Measurements from ENCODE around the gene GOLGA6L7.

The GOLGA6L7 gene

GRCh38 chr15:28881170-28881569 is 32.7 kb upstream of the GOLGA6L7 start:
- H3K36me3 ChIP-seq (replicated peaks; ENCODE audit: low read depth, low read length) = no peaks in the 10 kb centered on the region
- H3K9ac ChIP-seq (ENCODE audit: low read length) = no peak overlapping the region
- H4K20me1 ChIP-seq (ENCODE audit: insufficient read depth, low read length) = no peaks in the 10 kb centered on the region
- H2AFZ ChIP-seq (ENCODE audit: low read depth, low read length) = peak overlapping the region; percentile 16; the same call in 1 of the 2 replicates
- H3K79me2 ChIP-seq (ENCODE audit: low read length) = no peaks in the 10 kb centered on the region
- no peaks in the 10 kb centered on the region for H3K9me3 ChIP-seq (ENCODE audit: insufficient read depth, low read length)
- H3K4me1 ChIP-seq (ENCODE audit: low read length) = peaks cover 15% of the 10 kb centered on the region
- no peak overlapping the region for H3K4me3 ChIP-seq (ENCODE audit: low read length)
- TF ChIP-seq EZH2phosphoT487 (IDR thresholded peaks at IDR 0.05; ENCODE audit: low read depth) (no peak), CTCF (IDR thresholded peaks at IDR 0.05; ENCODE audit: low read depth, low read length) (no peak)
- H3K4me2 ChIP-seq (ENCODE audit: low read length) = peak overlapping the region; percentile 3; the same call in 1 of the 2 replicates
- H3K27ac ChIP-seq (ENCODE audit: low read length) = no peak overlapping the region
- H3K27me3 ChIP-seq (ENCODE audit: low read depth, low read length) = no peaks in the 10 kb centered on the region

DNA sequence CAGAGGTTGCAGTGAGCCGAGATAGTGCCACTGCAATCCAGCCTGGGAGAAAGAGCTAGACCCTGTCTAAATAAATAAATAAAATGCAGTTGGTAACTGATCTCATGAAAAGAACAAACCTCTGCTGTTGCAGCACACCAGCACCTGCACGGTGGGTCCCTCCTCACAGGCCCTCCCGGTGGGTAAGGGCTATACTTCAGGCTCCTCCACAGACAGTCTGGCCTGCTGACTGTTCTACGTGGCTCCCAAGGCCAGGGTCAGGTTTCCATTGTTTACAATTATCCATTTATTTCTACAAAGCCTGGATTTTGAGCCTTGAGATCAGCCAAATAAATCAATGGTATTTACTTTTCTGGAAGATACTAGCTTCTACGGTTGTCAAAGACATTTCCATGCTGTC is 32.2 kb upstream of the GOLGA6L7 start:
- Histone ChIP-seq H3K4me3 (ENCODE audit: low read length) (no peak overlapping the region), H2AFZ (ENCODE audit: low read depth, low read length) (no peak overlapping the region), H3K27me3 (ENCODE audit: low read depth, low read length) (no peaks in the 10 kb centered on the region), H3K9ac (ENCODE audit: low read length) (no peak overlapping the region), H3K9me3 (ENCODE audit: insufficient read depth, low read length) (no peaks in the 10 kb centered on the region), H3K4me2 (ENCODE audit: low read length) (no peak overlapping the region), H4K20me1 (ENCODE audit: insufficient read depth, low read length) (no peaks in the 10 kb centered on the region), H3K4me1 (ENCODE audit: low read length) (peaks cover 15% of the 10 kb centered on the region), H3K36me3 (replicated peaks; ENCODE audit: low read depth, low read length) (no peaks in the 10 kb centered on the region), H3K79me2 (ENCODE audit: low read length) (no peaks in the 10 kb centered on the region), H3K27ac (ENCODE audit: low read length) (no peak overlapping the region)
- no peak for TF ChIP-seq EZH2phosphoT487 (IDR thresholded peaks at IDR 0.05; ENCODE audit: low read depth)
- no peak for TF ChIP-seq CTCF (IDR thresholded peaks at IDR 0.05; ENCODE audit: low read depth, low read length)

- Histone ChIP-seq H3K79me2 (ENCODE audit: low read length) (no peaks in the 10 kb centered on the region), H3K4me1 (ENCODE audit: low read length) (peaks cover 15% of the 10 kb centered on the region), H3K4me2 (ENCODE audit: low read length) (no peak overlapping the region), H3K9me3 (ENCODE audit: insufficient read depth, low read length) (no peaks in the 10 kb centered on the region), H3K9ac (ENCODE audit: low read length) (no peak overlapping the region), H3K36me3 (replicated peaks; ENCODE audit: low read depth, low read length) (no peaks in the 10 kb centered on the region), H2AFZ (ENCODE audit: low read depth, low read length) (no peak overlapping the region), H3K27ac (ENCODE audit: low read length) (no peak overlapping the region), H3K27me3 (ENCODE audit: low read depth, low read length) (no peaks in the 10 kb centered on the region), H3K4me3 (ENCODE audit: low read length) (no peak overlapping the region), H4K20me1 (ENCODE audit: insufficient read depth, low read length) (no peaks in the 10 kb centered on the region)
- no peak for TF ChIP-seq EZH2phosphoT487 (IDR thresholded peaks at IDR 0.05; ENCODE audit: low read depth)
- TF ChIP-seq CTCF (IDR thresholded peaks at IDR 0.05; ENCODE audit: low read depth, low read length) = no peak
Observed at GRCh38 chr15:28879551-28879950, 31.1 kb upstream of the GOLGA6L7 start.

DNA sequence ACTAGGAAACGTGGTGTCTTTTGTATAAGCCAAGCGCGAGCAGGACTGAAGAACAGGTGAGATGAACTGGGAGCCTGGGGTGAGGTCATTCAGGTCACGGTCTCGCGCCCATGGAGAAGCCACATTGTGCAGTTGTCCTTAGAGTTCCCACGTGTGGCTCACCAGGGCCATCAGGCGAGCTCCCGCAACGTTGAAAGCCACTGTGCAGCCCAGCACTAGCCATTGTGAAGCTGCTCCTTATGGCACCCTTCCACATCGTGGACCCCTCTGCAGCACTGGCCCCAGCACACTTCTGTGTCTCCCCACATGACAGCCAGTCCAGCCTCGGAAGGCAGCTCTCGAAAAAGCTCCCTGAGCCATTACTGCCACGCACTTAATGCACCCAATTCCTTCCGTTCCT is 29.8 kb upstream of the GOLGA6L7 start:
- H3K79me2 ChIP-seq (ENCODE audit: low read length) = no peaks in the 10 kb centered on the region
- no peaks in the 10 kb centered on the region for H4K20me1 ChIP-seq (ENCODE audit: insufficient read depth, low read length)
- H3K9me3 ChIP-seq (ENCODE audit: insufficient read depth, low read length) = no peaks in the 10 kb centered on the region
- H3K27me3 ChIP-seq (ENCODE audit: low read depth, low read length) = no peaks in the 10 kb centered on the region
- peaks cover 12% of the 10 kb centered on the region for H3K4me1 ChIP-seq (ENCODE audit: low read length)
- TF ChIP-seq EZH2phosphoT487 (IDR thresholded peaks at IDR 0.05; ENCODE audit: low read depth) (no peak), CTCF (IDR thresholded peaks at IDR 0.05; ENCODE audit: low read depth, low read length) (no peak)
- H3K4me3 ChIP-seq (ENCODE audit: low read length) = no peak overlapping the region
- H3K4me2 ChIP-seq (ENCODE audit: low read length) = no peak overlapping the region
- H3K27ac ChIP-seq (ENCODE audit: low read length) = no peak overlapping the region
- no peaks in the 10 kb centered on the region for H3K36me3 ChIP-seq (replicated peaks; ENCODE audit: low read depth, low read length)
- no peak overlapping the region for H2AFZ ChIP-seq (ENCODE audit: low read depth, low read length)
- H3K9ac ChIP-seq (ENCODE audit: low read length) = no peak overlapping the region
